H1 (cell line): ENCODE measurements around the gene HSPA1B. TPM values are rescaled to one million over a fixed set of nuclear protein-coding genes. Genes with fewer than 3 reads are reported as not detected.
"Not testable (repeated sequence)": the region's sequence is repeated elsewhere in the genome, so short reads cannot be mapped to it uniquely, and the experiment has no call there.

Source experiments
- CTCF ChIA-PET: fragments of 300-600 bp; sonication (Branson Sonifier 250); formaldehyde crosslinking; loops from one replicate; lab custom pipeline; 2021; ENCODE audit not compliant: partially characterized antibody; lab: Charles Lee
- POLR2A ChIA-PET: fragments of 300-600 bp; sonication (Branson Sonifier 250); formaldehyde crosslinking; loops from one replicate; lab custom pipeline; 2021; ENCODE audit warnings: inconsistent platforms; ENCODE audit not compliant: partially characterized antibody; lab: Charles Lee
- DNase-seq, 2 experiments: peaks; one replicate each; pipeline versions ENCODE4 v3.0.0 to v3.0.0-alpha.2; 2010 to 2022; ENCODE audit warnings: low spot score in 2 of 2, low read depth in 1 of 2, mixed read lengths in 1 of 2
- FAIRE-seq: peaks from 2 replicates; lab custom pipeline; 2011; peaks lifted over from hg19 to GRCh38; lab: Jason Lieb, UNC
- H2AFZ ChIP-seq: 2 replicates; pipeline ENCODE4 v1.8.1; 2012; ENCODE audit warnings: low read length, inconsistent platforms
- H2AK5ac ChIP-seq: 2 replicates; pipeline ENCODE4 v1.6.1; 2013; ENCODE audit warnings: low read depth, low read length
- H2BK120ac ChIP-seq: replicated peaks from 2 replicates; pipeline ENCODE3; 2013; ENCODE audit warnings: low read depth, low read length, inconsistent platforms
- H2BK12ac ChIP-seq: 2 replicates; pipeline ENCODE4 v1.6.1; 2013; ENCODE audit warnings: low read depth, low read length
- H2BK15ac ChIP-seq: 2 replicates; pipeline ENCODE4 v1.6.1; 2013; ENCODE audit warnings: low read length
- H2BK20ac ChIP-seq: 2 replicates; pipeline ENCODE4 v1.6.1; 2013; ENCODE audit warnings: low read length
- H2BK5ac ChIP-seq: 2 replicates; pipeline ENCODE4 v1.6.1; 2013; ENCODE audit warnings: low read depth, low read length
- H3K14ac ChIP-seq: 2 replicates; pipeline ENCODE4 v1.6.1; 2013; ENCODE audit warnings: inconsistent platforms; ENCODE audit not compliant: insufficient read length
- H3K18ac ChIP-seq: 2 replicates; pipeline ENCODE4 v1.6.1; 2013; ENCODE audit warnings: low read length; ENCODE audit errors: extremely low read depth
- H3K23ac ChIP-seq: 2 replicates; pipeline ENCODE4 v1.6.1; 2013; ENCODE audit warnings: inconsistent platforms; ENCODE audit not compliant: insufficient read length
- H3K23me2 ChIP-seq: 2 replicates; pipeline ENCODE4 v1.6.1; 2013; ENCODE audit warnings: low read depth, low read length
- H3K27ac ChIP-seq: 2 replicates; pipeline ENCODE4 v1.6.1; 2011; ENCODE audit warnings: low read depth, low read length, inconsistent platforms
- H3K27me3 ChIP-seq, 4 experiments: replicated peaks in 1 of 4; 1 replicate in 1 of 4; 2 replicates in 3 of 4; pipeline versions ENCODE4 v1.6.1 to v1.8.1; 2011 to 2013; ENCODE audit warnings: low read length in 3 of 4, mild to moderate bottlenecking in 3 of 4, inconsistent platforms in 2 of 4, mixed read lengths in 2 of 4, moderate library complexity in 1 of 4; ENCODE audit not compliant: control insufficient read depth in 3 of 4, insufficient read depth in 3 of 4; ENCODE audit errors: extremely low read depth in 1 of 4
- H3K36me3 ChIP-seq, 4 experiments: 2 replicates each; pipeline versions ENCODE4 v1.6.1 to v1.8.1; 2011 to 2013; ENCODE audit warnings: mild to moderate bottlenecking in 4 of 4, low read length in 3 of 4, moderate library complexity in 2 of 4, control low read depth in 1 of 4, inconsistent platforms in 1 of 4; ENCODE audit not compliant: insufficient read depth in 4 of 4, control insufficient read depth in 2 of 4
- H3K4ac ChIP-seq: replicated peaks from 2 replicates; pipeline ENCODE3; 2013; ENCODE audit warnings: low read length, low read depth, mixed read lengths, inconsistent platforms; ENCODE audit not compliant: insufficient read length
- H3K4me1 ChIP-seq, 4 experiments: replicated peaks in 1 of 4; 1 replicate in 1 of 4; 2 replicates in 3 of 4; pipeline versions ENCODE4 v1.6.1 to v1.8.1; 2011 to 2013; ENCODE audit warnings: low read length in 3 of 4, inconsistent platforms in 2 of 4, mixed read lengths in 1 of 4; ENCODE audit not compliant: insufficient read depth in 4 of 4, control insufficient read depth in 3 of 4
- H3K4me2 ChIP-seq, 2 experiments: 2 replicates each; pipeline versions ENCODE4 v1.6.1 to v1.8.1; 2011 to 2013; ENCODE audit warnings: low read depth in 2 of 2, low read length in 2 of 2, control low read depth in 1 of 2, inconsistent platforms in 1 of 2, mild to moderate bottlenecking in 1 of 2; ENCODE audit not compliant: insufficient read depth in 1 of 2
- H3K4me3 ChIP-seq, 4 experiments: fragments of 200-600, 300-600 bp in 1 of 4; sonication (generic), shearing (Covaris generic), sonication (Bioruptor Twin) in 1 of 4; 2 replicates each; pipeline versions ENCODE4 v1.5.1 to v1.8.1; 2011 to 2016; ENCODE audit warnings: low read length in 4 of 4, low read depth in 3 of 4, control low read depth in 2 of 4, inconsistent platforms in 2 of 4, mild to moderate bottlenecking in 2 of 4, mixed read lengths in 1 of 4, moderate library complexity in 1 of 4; ENCODE audit not compliant: insufficient read depth in 2 of 4; ENCODE audit errors: extremely low read depth in 1 of 4
- H3K56ac ChIP-seq: replicated peaks from 2 replicates; pipeline ENCODE3; 2013; ENCODE audit warnings: low read depth, mild to moderate bottlenecking, mixed read lengths, low read length, inconsistent platforms; ENCODE audit not compliant: insufficient read length
- H3K79me1 ChIP-seq: 2 replicates; pipeline ENCODE4 v1.6.1; 2013; ENCODE audit warnings: low read depth, low read length, control low read depth
- H3K79me2 ChIP-seq, 2 experiments: 2 replicates each; pipeline versions ENCODE4 v1.6.1 to v1.8.1; 2012 to 2013; ENCODE audit warnings: low read length in 2 of 2, mild to moderate bottlenecking in 2 of 2, inconsistent platforms in 1 of 2; ENCODE audit not compliant: insufficient read depth in 2 of 2, control insufficient read depth in 1 of 2
- H3K9ac ChIP-seq, 4 experiments: replicated peaks in 1 of 4; 1 replicate in 1 of 4; 2 replicates in 3 of 4; pipeline versions ENCODE4 v1.6.1 to v1.8.1; 2011 to 2013; ENCODE audit warnings: low read depth in 3 of 4, low read length in 3 of 4, control low read depth in 2 of 4, mild to moderate bottlenecking in 2 of 4, moderate library complexity in 2 of 4, inconsistent platforms in 1 of 4; ENCODE audit errors: extremely low read depth in 1 of 4
- H3K9me3 ChIP-seq, 2 experiments: 2 replicates each; pipeline versions ENCODE4 v1.6.1 to v1.8.1; 2012 to 2013; ENCODE audit warnings: mild to moderate bottlenecking in 2 of 2, moderate library complexity in 2 of 2, control low read depth in 1 of 2, inconsistent platforms in 1 of 2, low read depth in 1 of 2, low read length in 1 of 2, mixed read lengths in 1 of 2; ENCODE audit not compliant: insufficient read depth in 2 of 2
- H4K20me1 ChIP-seq, 2 experiments: replicated peaks in 1 of 2; 2 replicates each; pipeline versions ENCODE3 to v1.8.1; 2011 to 2013; ENCODE audit warnings: inconsistent platforms in 2 of 2, low read length in 2 of 2, mild to moderate bottlenecking in 1 of 2; ENCODE audit not compliant: insufficient read depth in 2 of 2, control insufficient read depth in 1 of 2
- H4K5ac ChIP-seq: 2 replicates; pipeline ENCODE4 v1.6.1; 2013; ENCODE audit warnings: low read length, low read depth, mixed read lengths, inconsistent platforms; ENCODE audit not compliant: insufficient read length
- H4K8ac ChIP-seq: 2 replicates; pipeline ENCODE4 v1.8.0; 2013; ENCODE audit warnings: mild to moderate bottlenecking, moderate library complexity, low read length, inconsistent platforms; ENCODE audit not compliant: insufficient read depth; ENCODE audit errors: extremely low read depth
- H4K91ac ChIP-seq: replicated peaks from 2 replicates; pipeline ENCODE3; 2013; ENCODE audit warnings: low read length, mixed read lengths, inconsistent platforms; ENCODE audit not compliant: insufficient read length
- CREB1 ChIP-seq: IDR thresholded peaks from 2 replicates; pipeline ENCODE4 v1.6.1; 2012; ENCODE audit warnings: inconsistent platforms
- SAP30 ChIP-seq: fragments of 300-600 bp; sonication (generic); IDR thresholded peaks from 2 replicates; pipeline ENCODE4 v1.7.1; 2012; ENCODE audit warnings: low read length, moderate library complexity, mild to moderate bottlenecking, inconsistent platforms; ENCODE audit not compliant: insufficient read depth, insufficient replicate concordance
- WGBS, 2 experiments: shearing (Covaris generic) in 1 of 2; methylation state at CpG; one replicate each; pipeline versions ENCODE4 v1.1.6 to v1.1.7; 2013 to 2015; ENCODE audit warnings: low lambda C conversion rate in 2 of 2, mixed read lengths in 2 of 2, inconsistent platforms in 1 of 2, low coverage in 1 of 2, missing lambda C conversion rate in 1 of 2; ENCODE audit not compliant: insufficient replicate concordance in 2 of 2, insufficient coverage in 1 of 2, insufficient read length in 1 of 2; ENCODE audit errors: extremely low coverage in 1 of 2, missing lambda C conversion rate in 1 of 2; 5-methylcytosine and 5-hydroxymethylcytosine counted together
- polyA plus RNA-seq, 7 experiments: library from polyadenylated mRNA; depleted of rRNA in 3 of 7; stranded (reverse) in 5 of 7; unstranded in 2 of 7; fragments of >200 nt in 5 of 7; fragments of 200-250 nt in 2 of 7; gene quantifications; 1 replicate in 5 of 7; 2 replicates in 1 of 7; 4 replicates in 1 of 7; pipeline versions ENCODE4 v1.2.1 to v1.2.3, GENCODE V29; 2011 to 2013; ENCODE audit warnings: missing spikeins in 2 of 7, mixed read lengths in 2 of 7
- total RNA-seq: library from RNA; stranded (reverse); fragmentation: NEBNext Ultra II Directional; extraction: Animal tissue kit (Norgen Biotek cat#: 25700); gene quantifications from 2 replicates; pipeline ENCODE4 v1.2.1, GENCODE V29; 2021

HSPA1B gene
- total and polyA plus RNA-seq, 2 of the 8 experiments (the other 6 are each of a cell fraction or from before 2014, with no cell fraction given) = 36.6 to 76.6 TPM

GRCh38 chr6:31806470-31807272 lies 20.9 kb upstream of the HSPA1B start, which contains the start of gene LSM2 (continued):
- peak; percentile 61 for TF ChIP-seq SAP30
- peak; percentile 97 for TF ChIP-seq CREB1

GRCh38 chr6:31808599-31808998 lies 18.9 kb upstream of the HSPA1B start:
- H3K4me3 ChIP-seq, H2AK5ac ChIP-seq, H3K4me1 ChIP-seq, H3K4me2 ChIP-seq, H3K27me3 ChIP-seq, H3K9ac ChIP-seq, DNase-seq, H3K4ac ChIP-seq, H3K9me3 ChIP-seq, H3K36me3 ChIP-seq, H3K14ac ChIP-seq, H3K18ac ChIP-seq, H4K5ac ChIP-seq, H3K56ac ChIP-seq, H4K20me1 ChIP-seq, H4K91ac ChIP-seq, H2BK5ac ChIP-seq, H3K27ac ChIP-seq, H2AFZ ChIP-seq, H3K23ac ChIP-seq, H2BK20ac ChIP-seq, FAIRE-seq, H4K8ac ChIP-seq, H2BK120ac ChIP-seq, H3K23me2 ChIP-seq, H2BK12ac ChIP-seq, H2BK15ac ChIP-seq, H3K79me1 ChIP-seq: not testable (repeated sequence)
- peaks cover 5 to 18% of the 10 kb centered on the region in 2 experiments; a peak in 2 of 4 replicates for H3K79me2 ChIP-seq
- WGBS, 2 experiments = 95% methylated on average over 10 of the region's 10 CpGs; no CpG with 5 or more reads in 1 of the 2 experiments
- ChIA-PET CTCF (interaction anchor here (0.6 to 3.9 kb wide), 5 partner anchors 15 to 1791 kb away, joined by 3 to 21 read pairs (median 7); partner anchors contain the start of gene DDAH2), POLR2A (interaction anchor here (0.7 to 3.7 kb wide), 4 partner anchors 11 to 127 kb away, joined by 3 to 25 read pairs (median 4); no protein-coding TSS in a partner anchor)
